SIG-M5 (cell line): ENCODE measurements around the gene E4F1.
"Not testable (repeated sequence)": the region's sequence is repeated elsewhere in the genome, so short reads cannot be mapped to it uniquely, and the experiment has no call there.

ENCODE experiments used
- DNase-seq: peaks from one replicate; lab custom pipeline; 2025; lab: John Stamatoyannopoulos, UW

The E4F1 gene

DNA sequence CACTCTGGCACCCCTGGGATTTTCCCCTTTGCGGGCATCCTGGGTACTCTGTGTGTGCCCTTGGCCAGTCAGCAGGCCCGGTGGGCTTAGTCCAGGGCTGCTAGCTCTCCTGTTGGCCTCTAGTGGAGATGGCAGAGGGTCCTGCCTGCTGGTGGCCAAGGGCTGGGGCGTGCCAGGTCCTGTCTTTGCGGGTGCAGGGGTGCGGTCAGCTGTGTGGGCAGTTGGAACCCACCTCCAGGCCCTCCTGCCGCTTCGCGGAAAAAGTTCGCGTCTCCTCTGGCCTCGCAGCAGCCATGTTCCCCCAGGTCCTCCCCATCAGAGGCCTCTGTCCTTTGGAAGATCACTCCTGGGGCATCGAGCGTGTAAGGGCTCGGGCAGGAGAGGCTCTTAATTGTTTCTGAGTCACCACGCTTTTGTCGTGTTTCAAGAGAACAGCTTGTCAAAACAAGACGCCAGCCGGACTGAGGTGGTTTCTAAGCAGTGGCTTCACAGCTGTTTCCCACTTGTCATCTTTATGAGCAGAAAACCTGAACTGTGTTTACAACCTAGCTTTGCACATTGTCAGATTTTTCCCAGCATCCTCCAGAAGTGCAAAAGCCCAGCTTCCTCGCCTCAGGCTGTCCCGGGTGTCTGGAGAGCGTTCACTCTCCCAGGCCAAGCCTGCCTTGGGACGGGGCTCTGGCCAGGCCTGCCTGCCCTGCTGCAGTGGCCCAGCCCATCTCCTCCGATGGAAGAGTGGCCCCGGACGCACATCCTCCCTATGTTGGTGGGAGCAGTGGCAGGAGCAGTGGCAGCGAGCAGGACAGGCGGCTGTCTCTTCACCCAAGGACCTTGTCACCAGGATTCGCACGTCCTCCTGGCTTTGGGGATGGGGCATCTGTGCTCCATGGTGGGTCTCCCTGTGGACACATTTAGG, 7.9 kb downstream of the E4F1 start:
- DNase-seq, result no peak

DNA sequence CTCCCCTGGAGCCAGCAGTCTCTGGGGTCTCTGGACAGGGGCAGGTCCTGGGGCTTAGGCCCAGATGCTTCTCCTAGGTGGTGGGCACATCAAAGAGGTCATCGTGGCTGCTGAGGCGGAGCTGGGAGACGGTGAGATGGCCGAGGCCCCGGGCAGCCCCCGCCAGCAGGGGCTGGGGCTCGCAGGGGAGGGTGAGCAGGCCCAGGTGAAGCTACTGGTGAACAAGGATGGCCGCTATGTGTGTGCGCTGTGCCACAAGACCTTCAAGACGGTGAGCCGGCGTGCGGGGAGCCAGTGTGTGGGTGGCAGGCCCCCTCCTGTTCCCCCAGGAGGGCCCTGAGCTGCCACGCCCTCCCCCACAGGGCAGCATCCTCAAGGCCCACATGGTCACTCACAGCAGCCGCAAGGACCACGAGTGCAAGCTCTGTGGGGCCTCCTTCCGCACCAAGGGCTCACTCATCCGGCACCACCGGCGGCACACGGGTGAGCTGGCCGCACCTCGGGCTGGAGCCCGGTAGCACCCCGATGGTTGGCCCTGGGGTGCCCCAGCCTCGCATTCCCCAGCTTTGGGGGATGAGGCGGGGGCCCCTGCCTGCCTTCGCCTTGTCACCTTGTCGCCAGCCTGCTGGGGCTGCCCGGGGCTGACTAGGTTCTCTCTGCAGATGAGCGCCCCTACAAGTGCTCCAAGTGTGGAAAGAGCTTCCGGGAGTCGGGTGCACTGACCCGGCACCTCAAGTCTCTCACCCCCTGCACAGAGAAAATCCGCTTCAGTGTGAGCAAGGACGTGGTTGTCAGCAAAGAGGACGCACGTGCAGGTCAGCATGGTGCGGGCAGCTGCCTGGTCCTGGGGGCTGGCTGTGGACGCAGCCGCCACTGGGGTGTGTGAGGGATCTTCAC, 9.0 kb downstream of the E4F1 start:
- no peak for DNase-seq

DNA sequence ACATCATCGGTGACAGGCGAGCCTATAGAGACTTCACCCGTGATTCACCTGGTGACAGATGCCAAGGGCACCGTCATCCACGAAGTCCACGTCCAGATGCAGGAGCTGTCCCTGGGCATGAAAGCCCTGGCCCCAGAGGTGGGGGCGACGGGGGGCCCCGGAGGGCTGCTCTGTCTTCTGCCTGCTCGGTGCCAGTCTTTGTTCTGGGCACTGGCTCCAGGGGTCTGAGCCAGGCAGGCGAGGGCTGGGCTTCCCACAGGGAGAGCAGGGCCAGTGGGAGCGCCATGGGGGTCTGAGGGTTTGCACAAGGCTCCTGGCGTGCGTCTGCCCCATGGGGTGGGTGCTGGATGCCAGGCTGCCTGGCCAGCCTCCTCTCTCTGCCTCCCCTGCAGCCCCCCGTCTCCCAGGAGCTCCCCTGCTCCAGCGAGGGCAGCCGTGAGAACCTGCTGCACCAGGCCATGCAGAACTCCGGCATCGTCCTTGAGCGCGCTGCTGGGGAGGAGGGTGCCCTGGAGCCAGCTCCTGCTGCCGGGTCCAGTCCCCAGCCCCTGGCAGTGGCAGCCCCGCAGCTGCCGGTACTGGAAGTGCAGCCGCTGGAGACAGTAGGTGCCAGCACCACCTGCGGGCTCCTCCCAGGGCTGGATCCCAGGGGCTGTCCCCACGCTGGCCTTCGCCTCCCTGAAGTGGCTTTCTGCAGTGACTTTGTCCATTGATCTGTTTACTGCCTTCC, 9.8 kb downstream of the E4F1 start:
- no peak for DNase-seq

DNA sequence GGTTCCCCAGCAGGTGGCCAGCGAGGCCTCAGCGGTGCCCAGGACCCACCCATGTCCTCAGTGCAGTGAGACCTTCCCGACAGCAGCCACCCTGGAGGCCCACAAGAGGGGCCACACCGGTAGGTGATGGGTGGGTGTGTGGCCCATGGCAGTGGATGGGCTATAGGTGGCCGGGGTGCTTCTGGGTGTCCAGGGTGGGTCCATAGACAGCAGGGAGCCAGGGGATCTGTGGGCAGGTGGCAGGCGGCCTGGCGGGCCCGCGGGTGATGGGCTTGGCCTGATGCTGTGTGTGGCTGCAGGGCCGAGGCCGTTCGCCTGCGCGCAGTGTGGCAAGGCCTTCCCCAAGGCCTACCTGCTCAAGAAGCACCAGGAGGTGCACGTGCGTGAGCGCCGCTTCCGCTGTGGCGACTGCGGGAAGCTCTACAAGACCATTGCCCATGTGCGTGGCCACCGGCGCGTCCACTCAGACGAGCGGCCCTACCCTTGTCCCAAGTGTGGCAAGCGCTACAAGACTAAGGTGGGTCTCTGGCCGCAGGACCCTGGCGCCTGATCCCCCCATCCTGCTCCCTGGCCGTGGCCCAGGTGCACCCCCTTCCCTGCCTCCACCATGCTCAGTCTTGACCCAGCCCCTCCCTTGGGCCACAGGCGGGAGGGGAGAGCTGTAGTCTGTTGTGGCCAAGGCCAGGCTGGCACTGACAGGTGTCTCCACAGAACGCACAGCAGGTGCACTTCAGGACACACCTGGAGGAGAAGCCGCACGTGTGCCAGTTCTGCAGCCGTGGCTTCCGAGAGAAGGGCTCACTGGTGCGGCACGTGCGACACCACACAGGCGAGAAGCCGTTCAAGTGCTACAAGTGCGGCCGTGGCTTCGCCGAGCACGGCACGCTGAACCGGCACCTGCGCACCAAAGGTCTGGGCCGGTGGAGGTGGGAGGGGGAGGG, 10.8 kb downstream of the E4F1 start:
- no peak for DNase-seq

DNA sequence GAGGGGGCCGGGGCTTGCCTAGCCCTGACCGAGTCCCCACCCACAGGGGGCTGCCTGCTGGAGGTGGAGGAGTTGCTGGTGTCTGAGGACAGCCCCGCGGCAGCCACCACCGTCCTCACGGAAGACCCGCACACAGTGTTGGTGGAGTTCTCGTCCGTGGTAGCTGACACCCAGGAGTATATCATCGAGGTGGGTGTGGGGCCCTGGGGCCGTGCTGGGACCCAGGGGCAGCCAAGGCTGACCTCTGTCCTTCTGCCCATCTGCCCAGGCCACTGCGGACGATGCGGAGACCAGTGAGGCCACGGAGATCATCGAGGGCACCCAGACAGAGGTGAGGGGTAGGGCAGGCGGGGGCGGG, 11.4 kb downstream of the E4F1 start:
- DNase-seq, result no peak

DNA sequence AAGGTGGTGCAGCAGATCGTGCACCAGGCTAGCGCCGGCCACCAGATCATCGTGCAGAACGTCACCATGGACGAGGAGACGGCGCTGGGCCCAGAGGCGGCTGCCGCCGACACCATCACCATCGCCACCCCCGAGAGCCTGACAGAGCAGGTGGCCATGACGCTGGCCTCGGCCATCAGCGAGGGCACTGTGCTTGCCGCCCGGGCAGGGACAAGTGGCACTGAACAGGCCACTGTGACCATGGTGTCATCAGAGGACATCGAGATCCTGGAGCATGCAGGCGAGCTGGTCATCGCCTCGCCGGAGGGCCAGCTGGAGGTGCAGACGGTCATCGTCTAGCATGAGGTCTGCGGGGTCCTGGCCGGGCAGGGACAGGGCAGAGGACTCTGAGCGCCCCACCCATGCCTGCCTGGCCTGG, 11.9 kb downstream of the E4F1 start:
- DNase-seq, result no peak

DNA sequence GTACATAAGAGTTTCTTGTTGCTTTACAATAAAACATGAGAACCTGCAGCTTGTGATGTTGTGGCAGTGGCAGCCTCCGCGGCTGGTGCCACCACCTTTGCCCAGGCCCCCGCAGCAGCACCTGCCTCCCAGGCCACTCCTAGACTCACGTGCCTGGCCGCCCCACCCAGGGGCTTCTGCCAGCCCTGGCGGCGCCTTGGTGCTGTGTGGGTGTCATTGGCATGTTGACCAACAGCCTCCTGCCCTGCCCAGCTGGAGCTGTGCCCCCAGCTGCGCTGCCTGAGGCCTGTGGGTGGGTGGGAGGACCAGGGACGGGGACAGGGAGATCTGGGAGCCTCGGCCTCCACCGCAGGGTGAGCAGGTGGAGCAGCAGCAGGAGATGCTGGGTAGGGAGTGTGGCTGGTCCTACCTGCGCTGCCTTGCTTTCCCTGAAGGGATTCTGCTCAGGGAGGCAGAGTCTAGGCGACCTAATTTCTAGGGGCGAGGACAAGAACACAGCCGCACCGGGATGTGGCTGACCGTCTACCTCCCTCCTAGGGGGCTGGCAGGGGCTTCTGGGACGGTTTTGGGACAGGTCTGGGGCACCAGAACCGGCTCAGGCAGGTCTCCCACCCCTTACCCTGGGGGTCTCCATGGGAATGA, 12.4 kb downstream of the E4F1 start:
- no peak for DNase-seq

DNA sequence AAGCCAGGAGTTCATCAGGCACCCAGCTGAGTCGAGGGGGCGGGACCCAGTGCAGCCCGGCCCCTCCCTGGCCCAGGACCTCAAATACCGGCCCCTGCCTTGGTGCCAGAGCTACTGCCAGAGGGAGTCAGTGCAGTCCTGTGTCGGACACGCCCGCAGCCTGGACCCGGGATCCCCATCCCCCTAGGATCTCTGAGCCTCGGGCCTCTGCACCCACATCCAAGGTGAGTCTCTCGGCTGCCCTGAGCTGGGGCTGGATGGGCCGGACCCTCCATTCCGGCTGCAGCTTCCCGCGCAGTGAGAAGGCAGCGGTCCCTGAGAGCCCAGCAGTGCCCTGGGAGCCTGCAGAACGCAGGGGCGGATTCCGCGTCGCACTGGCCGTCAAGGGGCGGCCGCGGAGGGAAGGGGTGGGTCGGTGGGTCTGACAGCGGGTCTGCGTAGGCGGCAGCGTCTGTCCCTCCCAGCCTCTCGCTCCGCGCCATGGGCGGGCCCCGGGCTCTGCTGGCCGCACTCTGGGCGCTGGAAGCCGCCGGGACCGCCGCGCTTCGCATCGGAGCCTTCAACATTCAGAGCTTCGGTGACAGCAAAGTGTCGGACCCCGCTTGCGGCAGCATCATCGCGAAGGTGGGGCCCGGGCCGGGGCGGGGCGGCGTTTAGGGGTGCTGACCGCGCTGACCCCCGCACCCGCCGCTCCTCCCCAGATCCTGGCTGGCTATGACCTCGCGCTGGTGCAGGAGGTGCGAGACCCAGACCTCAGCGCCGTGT, 13.1 kb downstream of the E4F1 start, which contains the start of gene DNASE1L2:
DNASE1L2 (plus strand) TSS at position 108 of the 765 bp plus-strand sequence; CDS start at position 481, 373 bp downstream.
- no peak for DNase-seq

DNA sequence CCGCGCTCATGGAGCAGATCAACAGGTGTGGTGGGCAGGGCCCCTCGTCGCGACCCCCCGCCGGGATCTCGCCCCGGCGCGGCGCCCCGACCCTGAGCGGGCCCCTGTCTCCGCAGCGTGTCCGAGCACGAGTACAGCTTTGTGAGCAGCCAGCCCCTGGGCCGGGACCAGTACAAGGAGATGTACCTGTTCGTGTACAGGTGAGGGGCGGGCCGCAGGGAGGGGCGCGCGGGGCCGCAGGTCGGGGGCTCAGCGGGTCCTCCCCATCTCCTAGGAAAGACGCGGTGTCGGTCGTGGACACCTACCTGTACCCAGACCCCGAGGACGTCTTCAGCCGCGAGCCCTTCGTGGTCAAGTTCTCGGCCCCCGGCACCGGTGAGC, 13.7 kb downstream of the E4F1 start:
- DNase-seq, result no peak

DNA sequence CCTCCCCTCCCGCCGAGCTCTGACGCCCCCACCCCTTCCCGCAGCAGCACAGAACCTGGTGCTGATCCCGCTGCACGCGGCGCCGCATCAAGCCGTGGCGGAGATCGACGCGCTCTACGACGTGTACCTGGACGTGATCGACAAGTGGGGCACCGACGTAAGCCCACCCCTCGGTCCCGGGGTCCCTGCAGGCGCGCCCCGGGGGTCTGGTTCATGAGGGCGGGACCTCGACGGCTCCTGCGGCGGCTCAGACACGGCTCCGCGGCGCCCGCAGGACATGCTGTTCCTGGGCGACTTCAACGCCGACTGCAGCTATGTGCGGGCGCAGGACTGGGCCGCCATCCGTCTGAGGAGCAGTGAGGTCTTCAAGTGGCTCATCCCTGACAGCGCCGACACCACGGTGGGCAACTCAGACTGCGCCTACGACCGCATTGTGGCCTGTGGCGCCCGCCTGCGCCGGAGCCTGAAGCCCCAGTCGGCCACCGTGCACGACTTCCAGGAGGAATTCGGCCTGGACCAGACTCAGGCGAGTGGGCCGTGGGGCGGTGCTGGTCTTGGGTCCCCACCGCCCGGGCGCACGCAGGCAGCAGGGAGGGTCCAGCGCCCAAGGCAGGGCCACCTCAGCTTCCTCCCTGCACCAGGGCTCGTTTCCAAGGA, 14.2 kb downstream of the E4F1 start:
- DNase-seq, result no peak

DNA sequence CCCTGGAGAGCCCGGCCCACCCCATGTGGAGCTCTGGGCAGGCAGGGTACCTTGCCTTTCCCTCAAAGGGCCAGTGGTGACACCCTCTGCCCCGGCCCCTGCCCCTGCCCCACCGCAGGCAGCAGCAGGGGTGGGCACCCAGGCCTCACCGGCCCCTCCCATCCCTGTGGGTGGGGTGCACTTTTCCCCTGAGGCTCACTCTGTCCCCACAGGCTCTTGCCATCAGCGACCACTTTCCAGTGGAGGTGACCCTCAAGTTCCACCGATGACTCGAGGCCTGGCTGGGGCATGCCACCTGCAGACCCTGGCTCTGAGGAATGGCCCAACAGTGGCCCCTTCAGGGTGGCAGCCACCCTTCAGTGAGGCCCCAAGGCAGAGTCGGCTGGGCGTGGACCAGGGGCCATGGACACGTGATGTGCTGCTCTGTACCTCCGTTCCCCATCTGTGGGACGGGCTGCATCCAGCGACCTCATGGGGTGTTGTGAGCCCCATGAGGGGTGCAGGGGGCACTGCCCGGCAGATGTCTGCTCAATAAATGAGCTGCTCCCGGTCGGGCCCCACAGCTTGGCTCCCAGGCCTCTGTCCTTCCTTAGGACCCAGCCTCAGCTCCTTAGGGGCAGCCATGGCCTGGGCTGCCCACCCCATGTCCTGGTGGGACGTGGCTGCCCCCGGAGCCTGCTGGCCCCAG, 14.9 kb downstream of the E4F1 start:
- no peak for DNase-seq

DNA sequence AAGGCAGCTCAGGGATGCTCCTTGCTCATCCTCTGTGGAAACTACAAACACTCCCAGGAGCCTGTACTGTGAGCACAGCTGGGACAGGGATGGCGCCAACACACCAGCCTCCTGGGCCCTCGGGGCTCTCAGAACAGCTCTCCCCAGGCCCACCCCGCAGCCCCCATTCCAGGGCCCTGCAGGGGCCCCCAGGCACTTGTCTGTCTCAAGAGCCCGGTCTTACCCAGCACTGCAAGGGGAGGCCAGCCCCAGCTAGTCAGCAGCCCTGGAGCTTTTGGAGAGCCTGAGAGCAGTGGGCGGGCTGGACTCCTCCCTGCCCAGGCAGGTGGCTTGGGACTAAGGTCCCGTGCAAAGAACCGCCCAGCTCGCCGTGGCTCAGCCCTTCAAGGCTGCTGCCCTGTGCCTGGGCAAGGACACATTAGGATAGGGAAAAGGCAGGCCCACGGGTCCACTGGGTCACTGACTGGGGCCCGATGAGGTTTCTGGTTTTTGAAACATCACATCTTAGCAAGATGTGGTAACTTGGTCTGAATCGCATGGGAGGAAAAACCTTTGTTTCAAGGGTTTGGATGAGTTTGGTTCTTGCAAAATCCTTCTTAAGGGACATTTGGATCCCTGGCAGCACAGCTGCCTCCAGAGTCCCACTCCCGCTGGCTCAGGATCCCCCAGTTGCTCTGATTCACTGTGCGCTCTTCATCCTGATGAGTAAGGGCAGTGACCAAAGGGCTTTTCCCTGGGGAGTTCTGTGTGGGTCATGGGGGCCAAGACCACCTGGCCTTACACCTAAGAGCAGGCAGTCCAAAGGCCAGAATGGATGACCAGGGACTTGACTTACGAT, 15.7 kb downstream of the E4F1 start:
- no peak for DNase-seq

DNA sequence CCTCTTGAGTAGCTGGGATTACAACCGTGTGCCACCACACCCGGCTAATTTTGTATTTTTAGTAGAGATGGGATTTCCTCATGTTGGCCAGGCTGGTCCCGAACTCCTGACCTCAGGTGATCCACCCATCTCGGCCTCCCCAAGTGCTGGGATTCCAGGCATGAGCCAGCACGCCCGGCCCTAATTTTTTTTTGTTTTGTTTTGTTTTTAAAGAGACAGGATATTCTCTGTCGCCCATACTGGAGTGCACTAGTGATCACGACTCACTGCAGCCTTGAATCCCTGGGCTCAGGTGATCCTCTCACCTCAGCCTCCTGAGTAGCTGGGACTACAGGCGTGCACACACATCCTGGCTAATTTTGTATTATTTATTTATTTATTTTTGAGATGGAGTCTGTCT, 16.9 kb downstream of the E4F1 start:
- not testable (repeated sequence) for DNase-seq

DNA sequence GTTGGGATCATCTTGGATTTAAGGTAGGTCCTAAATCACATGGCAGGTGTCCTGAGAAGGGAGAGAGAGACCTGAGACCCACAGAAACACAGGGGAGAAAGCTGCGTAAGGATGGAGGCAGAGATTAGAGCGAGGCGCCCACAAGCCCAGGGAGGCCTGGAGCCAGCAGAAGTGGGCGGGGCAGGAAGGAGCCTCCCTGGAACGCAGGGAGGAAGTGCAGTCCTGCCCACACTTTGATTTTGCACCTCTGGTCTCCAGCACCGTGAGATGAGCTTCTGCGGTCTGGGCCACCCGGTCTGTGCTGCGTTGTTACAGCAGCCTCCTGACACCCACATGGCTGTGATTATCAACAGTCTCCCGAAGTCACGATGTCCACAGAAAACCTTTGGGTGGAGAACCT, 19.2 kb downstream of the E4F1 start:
- no peak for DNase-seq

DNA sequence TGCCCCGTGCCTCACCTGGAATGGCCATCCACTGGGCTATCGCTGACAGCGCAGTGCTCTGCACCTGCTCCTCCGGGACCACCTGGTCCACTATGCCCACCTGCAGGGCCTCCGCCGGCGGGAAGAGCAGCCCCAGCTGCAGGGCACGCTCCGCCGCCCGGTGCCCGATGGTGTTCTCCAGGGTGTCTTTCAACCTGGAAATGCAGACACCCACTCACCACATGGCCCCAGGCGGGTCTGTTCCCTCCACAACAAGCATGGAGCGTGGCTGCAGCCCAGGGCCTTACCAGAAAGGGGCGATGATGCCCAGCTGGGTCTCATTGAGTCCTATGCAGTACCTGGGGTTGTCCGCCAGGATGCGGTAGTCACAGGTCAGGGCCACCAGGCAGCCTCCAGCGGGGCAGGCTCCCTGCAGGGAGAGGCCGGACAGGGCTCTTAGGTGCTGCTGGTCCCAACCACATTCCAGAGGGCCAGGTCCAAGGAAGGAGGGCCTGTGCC, 19.7 kb downstream of the E4F1 start:
- DNase-seq, result no peak

DNA sequence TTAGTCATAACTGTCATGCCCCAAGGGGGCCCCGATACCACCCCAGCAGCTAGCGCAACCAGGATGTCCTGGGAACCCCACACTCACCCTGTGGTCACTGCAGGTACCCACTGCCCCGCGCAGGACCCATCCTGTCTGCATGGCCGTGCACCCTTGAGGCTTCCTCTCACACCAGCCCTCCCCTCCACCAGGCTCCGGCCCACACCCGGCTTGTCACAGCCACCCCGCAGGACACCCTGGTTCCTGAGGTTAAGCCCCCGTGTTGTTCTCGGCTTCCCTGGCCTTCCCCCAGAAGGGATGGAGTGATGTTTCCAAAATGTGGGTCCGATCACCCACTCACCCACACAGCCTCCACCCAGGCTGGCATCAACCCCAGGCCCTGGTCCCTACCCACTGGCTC, 20.4 kb downstream of the E4F1 start:
- DNase-seq, result no peak

DNA sequence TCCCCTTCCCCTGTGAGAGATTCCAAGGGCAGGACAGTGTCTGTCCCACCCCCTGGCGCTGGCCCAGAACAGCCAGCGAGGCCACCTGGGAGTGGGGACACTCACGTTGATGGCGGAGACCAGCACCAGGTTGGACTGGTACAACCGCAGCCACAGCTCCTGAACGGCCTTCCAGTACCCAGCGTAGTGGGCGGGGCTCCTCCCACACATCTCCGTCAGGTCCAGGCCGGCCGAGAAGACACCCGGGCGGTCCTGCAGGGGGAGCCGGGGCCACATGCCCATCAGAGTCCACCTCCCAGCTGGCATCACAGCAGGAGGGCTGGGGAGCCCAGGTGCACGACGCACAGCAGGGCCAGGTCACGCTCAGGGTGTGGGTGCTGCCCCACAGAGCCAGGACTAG, 20.9 kb downstream of the E4F1 start:
- no peak for DNase-seq
